HG02885 (cell line): Measurements from ENCODE around the gene SSX2B.
"Not testable (repeated sequence)": the region's sequence is repeated elsewhere in the genome, so short reads cannot be mapped to it uniquely, and the experiment has no call there.

Experiments
- ATAC-seq: cut with Tn5 transposase; IDR thresholded peaks from one replicate; pipeline ENCODE4 v1.9.1; 2021; ENCODE audit warnings: mild to moderate bottlenecking; ENCODE audit not compliant: unreplicated experiment, poor library complexity

The SSX2B gene

GRCh38 chrX:52750952-52751351 lies at the start of gene SSX2B:
TSS of gene SSX2B (plus strand) at chrX:52751252. CDS start at chrX:52752681, 1,429 bp downstream.
- ATAC-seq: not testable (repeated sequence)

- ATAC-seq: not testable (repeated sequence)
These were observed 44.0 kb upstream of the SSX2B start, which contains the start of gene SSX2 for GRCh38 chrX:52707078-52707477. TSS of gene SSX2 (minus strand) at chrX:52707178. CDS start at chrX:52705749, 1,429 bp downstream.

- ATAC-seq: not testable (repeated sequence)
These were observed 14.9 kb downstream of the SSX2B start for GRCh38 chrX:52765983-52766382.

GRCh38 chrX:52773504-52773903 lies 22.5 kb downstream of the SSX2B start:
- not testable (repeated sequence) for ATAC-seq

GRCh38 chrX:52797327-52797726 lies 46.3 kb downstream of the SSX2B start, which contains the start of gene SPANXN5:
TSS of gene SPANXN5 (minus strand) at chrX:52797427. CDS start at chrX:52797348, 79 bp downstream.
- ATAC-seq: not testable (repeated sequence)

GRCh38 chrX:52804876-52805275 lies 53.8 kb downstream of the SSX2B start:
- ATAC-seq: not testable (repeated sequence)
